ENCODE results near the gene NLRP6. TPM values are rescaled to one million over a fixed set of nuclear protein-coding genes. Genes with fewer than 3 reads are reported as not detected.
"Not testable (repeated sequence)": the region's sequence is repeated elsewhere in the genome, so short reads cannot be mapped to it uniquely, and the experiment has no call there.

The NLRP6 gene
- total RNA-seq, 1 experiment from 2014 or later, result not detected

- intact Hi-C loops (cut with micrococcal nuclease; ENCODE audit: unreplicated experiment), result loop anchor here (10.0 kb wide), 1 partner anchor 48 kb away; no protein-coding TSS in a partner anchor
- no peak for TF ChIP-seq CTCF (conservative IDR thresholded peaks at IDR 0.05; ENCODE audit: low read depth, low read length)
- H3K4me3 ChIP-seq (ENCODE audit: low read depth, low read length, poor library complexity, severe bottlenecking), result no peak overlapping the region
- no peaks in the 10 kb centered on the region for H3K27me3 ChIP-seq (replicated peaks; ENCODE audit: insufficient read depth, low read depth, low read length, poor library complexity)
- H3K4me1 ChIP-seq (ENCODE audit: insufficient read depth, low read length, poor library complexity, severe bottlenecking), result peaks cover 16% of the 10 kb centered on the region
- BruUV-seq (replicated peaks), result no TSS peak
- no peaks in the 10 kb centered on the region for H3K9me3 ChIP-seq (ENCODE audit: low read depth, low read length, poor library complexity, severe bottlenecking)
- peak overlapping the region; percentile 23 for H3K27ac ChIP-seq (ENCODE audit: low read depth, low read length, poor library complexity, severe bottlenecking)
- POLR2A ChIA-PET (ENCODE audit: low non-redundant PET), result no interaction called here
- no peak for DNase-seq (ENCODE audit: low spot score)
- H3K36me3 ChIP-seq (ENCODE audit: insufficient read depth, low read length, poor library complexity, severe bottlenecking), result no peaks in the 10 kb centered on the region
- CTCF ChIA-PET, result no interaction called here
Measured at GRCh38 chr11:306645-307371, 28.6 kb downstream of the NLRP6 start.

- H3K36me3 ChIP-seq (ENCODE audit: insufficient read depth, low read length, poor library complexity, severe bottlenecking); BruUV-seq (replicated peaks); H3K9me3 ChIP-seq (ENCODE audit: low read depth, low read length, poor library complexity, severe bottlenecking); DNase-seq (ENCODE audit: low spot score); CTCF ChIA-PET; POLR2A ChIA-PET (ENCODE audit: low non-redundant PET); H3K27me3 ChIP-seq (replicated peaks; ENCODE audit: insufficient read depth, low read depth, low read length, poor library complexity); H3K4me3 ChIP-seq (ENCODE audit: low read depth, low read length, poor library complexity, severe bottlenecking): not testable (repeated sequence)
- Histone ChIP-seq H3K4me1 (ENCODE audit: insufficient read depth, low read length, poor library complexity, severe bottlenecking) (peaks cover 22% of the 10 kb centered on the region), H3K27ac (ENCODE audit: low read depth, low read length, poor library complexity, severe bottlenecking) (peak within 1 kb of the TSS; percentile 23)
- intact Hi-C loops (cut with micrococcal nuclease; ENCODE audit: unreplicated experiment), result loop anchor here (10.0 kb wide), 1 partner anchor 47 kb away; no protein-coding TSS in a partner anchor
Measured at GRCh38 chr11:307766-308708, 29.8 kb downstream of the NLRP6 start, which contains the start of gene IFITM2. IFITM2 (plus strand) TSS chr11:307816; CDS start chr11:308193, 377 bp downstream.

GRCh38 chr11:308740-309665 is 30.8 kb downstream of the NLRP6 start:
- H3K4me3 ChIP-seq (ENCODE audit: low read depth, low read length, poor library complexity, severe bottlenecking); CTCF ChIA-PET; POLR2A ChIA-PET (ENCODE audit: low non-redundant PET); DNase-seq (ENCODE audit: low spot score); H3K27me3 ChIP-seq (replicated peaks; ENCODE audit: insufficient read depth, low read depth, low read length, poor library complexity); BruUV-seq (replicated peaks); H3K27ac ChIP-seq (ENCODE audit: low read depth, low read length, poor library complexity, severe bottlenecking); H3K36me3 ChIP-seq (ENCODE audit: insufficient read depth, low read length, poor library complexity, severe bottlenecking); H3K9me3 ChIP-seq (ENCODE audit: low read depth, low read length, poor library complexity, severe bottlenecking): not testable (repeated sequence)
- intact Hi-C loops (cut with micrococcal nuclease; ENCODE audit: unreplicated experiment), result loop anchor here (10.0 kb wide), 1 partner anchor 46 kb away; no protein-coding TSS in a partner anchor
- peaks cover 29% of the 10 kb centered on the region for H3K4me1 ChIP-seq (ENCODE audit: insufficient read depth, low read length, poor library complexity, severe bottlenecking)

GRCh38 chr11:309979-310572 is 31.9 kb downstream of the NLRP6 start:
- DNase-seq (ENCODE audit: low spot score); H3K27me3 ChIP-seq (replicated peaks; ENCODE audit: insufficient read depth, low read depth, low read length, poor library complexity); H3K27ac ChIP-seq (ENCODE audit: low read depth, low read length, poor library complexity, severe bottlenecking); H3K36me3 ChIP-seq (ENCODE audit: insufficient read depth, low read length, poor library complexity, severe bottlenecking); POLR2A ChIA-PET (ENCODE audit: low non-redundant PET); H3K9me3 ChIP-seq (ENCODE audit: low read depth, low read length, poor library complexity, severe bottlenecking); BruUV-seq (replicated peaks): not testable (repeated sequence)
- intact Hi-C loops (cut with micrococcal nuclease; ENCODE audit: unreplicated experiment), result loop anchor here (10.0 kb wide), 1 partner anchor 45 kb away; no protein-coding TSS in a partner anchor
- H3K4me1 ChIP-seq (ENCODE audit: insufficient read depth, low read length, poor library complexity, severe bottlenecking), result peaks cover 29% of the 10 kb centered on the region
- CTCF ChIA-PET, result interaction anchor here (0.6 kb wide), 1 partner anchor 46 kb away, joined by 8 read pairs; no protein-coding TSS in a partner anchor
- peak overlapping the region; percentile 26 for H3K4me3 ChIP-seq (ENCODE audit: low read depth, low read length, poor library complexity, severe bottlenecking)

GRCh38 chr11:311013-311748 is 33.0 kb downstream of the NLRP6 start:
- H3K9me3 ChIP-seq (ENCODE audit: low read depth, low read length, poor library complexity, severe bottlenecking); BruUV-seq (replicated peaks); CTCF ChIA-PET; H3K27me3 ChIP-seq (replicated peaks; ENCODE audit: insufficient read depth, low read depth, low read length, poor library complexity); intact Hi-C loops (cut with micrococcal nuclease; ENCODE audit: unreplicated experiment); DNase-seq (ENCODE audit: low spot score); POLR2A ChIA-PET (ENCODE audit: low non-redundant PET); H3K27ac ChIP-seq (ENCODE audit: low read depth, low read length, poor library complexity, severe bottlenecking); H3K36me3 ChIP-seq (ENCODE audit: insufficient read depth, low read length, poor library complexity, severe bottlenecking); H3K4me3 ChIP-seq (ENCODE audit: low read depth, low read length, poor library complexity, severe bottlenecking): not testable (repeated sequence)
- peaks cover 29% of the 10 kb centered on the region for H3K4me1 ChIP-seq (ENCODE audit: insufficient read depth, low read length, poor library complexity, severe bottlenecking)

Measured in A673 (cell line).